K562 (cell line): Measurements from ENCODE around the gene DCST1. TPM values are rescaled to one million over a fixed set of nuclear protein-coding genes. Genes with fewer than 3 reads are reported as not detected.

Experiments used
- ASH1L ChIP-seq: fragments of 450-650 bp; IDR thresholded peaks from 2 replicates; pipeline ENCODE4 v1.6.1; 2018; ENCODE audit warnings: borderline replicate concordance, mild to moderate bottlenecking, low read depth; ENCODE audit not compliant: partially characterized antibody
- BRD9 ChIP-seq: fragments of 450-650 bp; IDR thresholded peaks from 2 replicates; pipeline ENCODE4 v1.6.1; 2018; ENCODE audit warnings: low read depth; ENCODE audit not compliant: partially characterized antibody
- CGGBP1 ChIP-seq: fragments of 250-450 bp; sonication (Bioruptor Pico); IDR thresholded peaks from 2 replicates; pipeline ENCODE4 v1.9.0; 2021; ENCODE audit warnings: mild to moderate bottlenecking
- CREM ChIP-seq: IDR thresholded peaks from 2 replicates; pipeline ENCODE4 v1.6.1; 2014; ENCODE audit warnings: antibody characterized with exemption, low read depth
- CXXC5 ChIP-seq: fragments of 250-450 bp; sonication (Bioruptor Pico); IDR thresholded peaks from 2 replicates; pipeline ENCODE4 v1.8.0; 2022; ENCODE audit warnings: inconsistent platforms, mild to moderate bottlenecking, moderate library complexity
- DIDO1 ChIP-seq: fragments of 450-650 bp; IDR thresholded peaks from 2 replicates; pipeline ENCODE4 v1.6.1; 2016; ENCODE audit warnings: low read depth, missing biosample characterization, missing genetic modification characterization
- EGR1 ChIP-seq: fragments of 450-650 bp; conservative IDR thresholded peaks from 2 replicates; pipeline ENCODE4 v1.6.1; 2017; ENCODE audit warnings: mild to moderate bottlenecking
- HBP1 ChIP-seq: fragments of 450-650 bp; formaldehyde crosslinking; IDR thresholded peaks from 2 replicates; pipeline ENCODE4 v1.4.0; 2022; ENCODE audit warnings: missing genetic modification characterization
- KDM1A ChIP-seq, 2 experiments: fragments of 450-650 bp; IDR thresholded peaks; 2 replicates each; pipeline ENCODE4 v1.6.1; 2016; ENCODE audit warnings: mild to moderate bottlenecking in 2 of 2
- MAZ ChIP-seq, 2 experiments: fragments of 450-650 bp in 1 of 2; sonication (generic) in 1 of 2; formaldehyde crosslinking; IDR thresholded peaks in 1 of 2; conservative IDR thresholded peaks in 1 of 2; 2 replicates each; pipeline versions ENCODE4 v1.4.0 to v1.5.0; 2020; ENCODE audit warnings: mild to moderate bottlenecking in 1 of 2, missing genetic modification reagents in 1 of 2
- MXI1 ChIP-seq: IDR thresholded peaks from 2 replicates; pipeline ENCODE4 v1.6.1; 2011; ENCODE audit warnings: low read depth, mild to moderate bottlenecking, improper control_type of control experiment, low read length
- NBN ChIP-seq: fragments of 450-650 bp; IDR thresholded peaks from 2 replicates; pipeline ENCODE4 v1.6.1; 2016; ENCODE audit warnings: low read depth, mild to moderate bottlenecking
- NONO ChIP-seq, 2 experiments: fragments of 200-400 bp in 1 of 2; fragments of 450-650 bp in 1 of 2; formaldehyde crosslinking in 1 of 2; IDR thresholded peaks; 2 replicates each; pipeline ENCODE4 v1.6.1; 2017; ENCODE audit warnings: low read depth in 2 of 2, mild to moderate bottlenecking in 2 of 2, moderate library complexity in 2 of 2, low read length in 1 of 2
- PRMT5 ChIP-seq: sonication (generic); formaldehyde crosslinking; IDR thresholded peaks from 2 replicates; pipeline ENCODE4 v1.5.0; 2020; ENCODE audit warnings: missing genetic modification reagents
- SAFB ChIP-seq: fragments of 200-400 bp; formaldehyde crosslinking; IDR thresholded peaks from 2 replicates; pipeline ENCODE4 v1.6.1; 2017; ENCODE audit warnings: low read depth, low read length, borderline replicate concordance
- SIN3A ChIP-seq, 2 experiments: fragments of 150-350 bp in 1 of 2; IDR thresholded peaks; 2 replicates each; pipeline ENCODE4 v1.6.1; 2011 to 2016; ENCODE audit warnings: borderline replicate concordance in 2 of 2, low read depth in 2 of 2, low read length in 2 of 2, mild to moderate bottlenecking in 2 of 2, moderate library complexity in 2 of 2; ENCODE audit not compliant: control insufficient read depth in 1 of 2
- SMARCA4 ChIP-seq: fragments of 450-650 bp; IDR thresholded peaks from 2 replicates; pipeline ENCODE4 v1.6.1; 2016
- THRB ChIP-seq: fragments of 450-650 bp; formaldehyde crosslinking; conservative IDR thresholded peaks from 2 replicates; pipeline ENCODE4 v1.4.0; 2022; ENCODE audit warnings: mild to moderate bottlenecking, missing genetic modification characterization
- U2AF1 ChIP-seq: fragments of 200-400 bp; formaldehyde crosslinking; optimal IDR thresholded peaks from 2 replicates; pipeline ENCODE3; 2017; ENCODE audit warnings: mild to moderate bottlenecking, low read depth, low read length, moderate library complexity
- ZBTB7A ChIP-seq: IDR thresholded peaks from 2 replicates; pipeline ENCODE4 v1.6.1; 2011; ENCODE audit warnings: low read depth, mild to moderate bottlenecking, low read length, moderate library complexity, borderline replicate concordance; ENCODE audit not compliant: control insufficient read depth
- ZC3H11A ChIP-seq: IDR thresholded peaks from 2 replicates; pipeline ENCODE4 v1.6.1; 2012; ENCODE audit warnings: low read depth, low read length, improper control_type of control experiment
- ZNF146 ChIP-seq: IDR thresholded peaks from one replicate; pipeline ENCODE4 v1.6.1; 2018; ENCODE audit warnings: missing compliant biosample characterization; ENCODE audit not compliant: unreplicated experiment
- ZNF830 ChIP-seq: fragments of 250-450 bp; sonication (Bioruptor Pico); IDR thresholded peaks from 2 replicates; pipeline ENCODE4 v1.5.0; 2021; ENCODE audit warnings: mild to moderate bottlenecking
- polyA plus RNA-seq, 8 experiments: library from polyadenylated mRNA; depleted of rRNA in 4 of 8; stranded (reverse) in 5 of 8; unstranded in 3 of 8; fragments of >200 nt; fragmentation: Nextera tagmentation in 2 of 8; fragmentation: Illumina TruSeq in 1 of 8; extraction: Ambion mirVana in 2 of 8; extraction: Trizol in 1 of 8; gene quantifications; 2 replicates each; pipeline versions ENCODE4 v1.2.1 to v1.2.3, GENCODE V29; 2011 to 2014; ENCODE audit warnings: inconsistent platforms in 1 of 8, missing spikeins in 1 of 8
- total RNA-seq, 7 experiments: library from RNA; depleted of rRNA in 6 of 7; stranded (reverse); fragments of >200 nt in 6 of 7; fragmentation: Illumina TruSeq in 2 of 7; extraction: Trizol in 2 of 7; gene quantifications; 2 replicates each; pipeline versions ENCODE4 v1.2.1 to v1.2.3, GENCODE V29; 2011 to 2021; ENCODE audit warnings: low replicate concordance in 1 of 7

DCST1 gene
- total and polyA plus RNA-seq, 9 of the 15 experiments (the other 6 are each of a cell fraction or from before 2014, with no cell fraction given) = not detected

- peak; percentile 86 for TF ChIP-seq CREM
- no peak for TF ChIP-seq CGGBP1 (CRISPR knock-in tag)
- 0 out of 4 replicates have a peak, but pooled peaks of 1 of the 2 experiments have one; percentile 65 for TF ChIP-seq NONO (IDR thresholded peaks at IDR 0.05; ENCODE audit: low read depth in 2 of 2, low read length in 1 of 2)
- TF ChIP-seq SIN3A (IDR thresholded peaks at IDR 0.05; ENCODE audit: borderline replicate concordance in 2 of 2, control insufficient read depth in 1 of 2, low read depth in 2 of 2, low read length in 2 of 2) = peak in 1 of 2 experiments; percentile 15; a peak in 1 of 4 replicates
- TF ChIP-seq KDM1A (IDR thresholded peaks at IDR 0.05) = peak in 1 of 2 experiments; percentile 92; a peak in 2 of 4 replicates
- TF ChIP-seq MAZ (CRISPR knock-in tag; conservative IDR thresholded peaks at IDR 0.05 in 1 of 2, IDR thresholded peaks at IDR 0.05 in 1 of 2) = peak; percentile 81 to 93
- peak; percentile 49 for TF ChIP-seq CXXC5
- no peak for TF ChIP-seq ZNF146 (CRISPR knock-in tag)
- peak; percentile 88 for TF ChIP-seq EGR1
- peak; percentile 75 for TF ChIP-seq SMARCA4
- TF ChIP-seq SAFB = peak; percentile 100
- TF ChIP-seq DIDO1 = no peak
- peak; percentile 70 for TF ChIP-seq ASH1L
- peak; percentile 26; the same call in 1 of the 2 replicates for TF ChIP-seq MXI1
- peak; percentile 97 for TF ChIP-seq THRB (CRISPR knock-in tag)
- TF ChIP-seq ZNF830 (CRISPR knock-in tag) = no peak
- peak; percentile 99 for TF ChIP-seq ZBTB7A
- TF ChIP-seq BRD9 = peak; percentile 46
- TF ChIP-seq NBN = peak; percentile 88
- TF ChIP-seq ZC3H11A = 0 out of 2 replicates have a peak, but pooled peaks have one; percentile 10
- TF ChIP-seq PRMT5 = no peak
- peak; percentile 93 for TF ChIP-seq HBP1 (CRISPR knock-in tag)
- no peak for TF ChIP-seq U2AF1
Observed at GRCh38 chr1:155001675-155002463, 31.8 kb upstream of the DCST1 start (continued).
